HepG2 (cell line): ENCODE measurements around the gene LAMP1. TPM values are rescaled to one million over a fixed set of nuclear protein-coding genes. Genes with fewer than 3 reads are reported as not detected.
A peak's percentile ranks its signal among the peaks of the same experiment; 100 is the strongest.

ENCODE experiments used
- EHMT2 ChIP-seq: fragments of 200-600 bp; sonication (generic); IDR thresholded peaks from 2 replicates; pipeline ENCODE4 v1.7.0; 2017; ENCODE audit warnings: antibody characterized with exemption, low read depth, low read length, borderline replicate concordance
- ETV6 ChIP-seq: sonication (generic); formaldehyde crosslinking; conservative IDR thresholded peaks from 2 replicates; pipeline ENCODE4 v1.4.0; 2020; ENCODE audit warnings: missing genetic modification reagents
- HES4 ChIP-seq: sonication (generic); formaldehyde crosslinking; IDR thresholded peaks from 2 replicates; pipeline ENCODE4 v1.9.0; 2021; ENCODE audit warnings: mild to moderate bottlenecking, missing genetic modification reagents, borderline replicate concordance
- JUN ChIP-seq: sonication (generic); formaldehyde crosslinking; IDR thresholded peaks from 2 replicates; pipeline ENCODE4 v1.4.0; 2020; ENCODE audit warnings: mild to moderate bottlenecking, missing genetic modification reagents
- KMT2B ChIP-seq: IDR thresholded peaks from 2 replicates; pipeline ENCODE4 v1.6.1; 2016; ENCODE audit warnings: missing genetic modification reagents, missing compliant biosample characterization
- NFE2 ChIP-seq: sonication (generic); formaldehyde crosslinking; IDR thresholded peaks from 2 replicates; pipeline ENCODE4 v1.4.0; 2020; ENCODE audit warnings: missing genetic modification reagents
- PLRG1 ChIP-seq: fragments of 450-650 bp; conservative IDR thresholded peaks from 2 replicates; pipeline ENCODE4 v1.6.1; 2016
- SETDB1 ChIP-seq: sonication (generic); formaldehyde crosslinking; IDR thresholded peaks from 2 replicates; pipeline ENCODE4 v1.5.1; 2020; ENCODE audit warnings: missing genetic modification reagents, mild to moderate bottlenecking, borderline replicate concordance
- SMAD3 ChIP-seq: sonication (generic); formaldehyde crosslinking; IDR thresholded peaks from 2 replicates; pipeline ENCODE4 v1.4.0; 2020; ENCODE audit warnings: missing genetic modification reagents
- SRF ChIP-seq: IDR thresholded peaks from 2 replicates; pipeline ENCODE4 v1.6.1; 2011; ENCODE audit warnings: mild to moderate bottlenecking, low read depth, low read length, moderate library complexity
- STAT6 ChIP-seq: sonication (generic); formaldehyde crosslinking; IDR thresholded peaks from 2 replicates; pipeline ENCODE4 v1.4.0; 2020; ENCODE audit warnings: missing genetic modification reagents, mild to moderate bottlenecking, borderline replicate concordance
- TEAD3 ChIP-seq: optimal IDR thresholded peaks from 2 replicates; pipeline ENCODE3; 2016; ENCODE audit warnings: borderline replicate concordance
- TRIM22 ChIP-seq: fragments of 450-650 bp; IDR thresholded peaks from 2 replicates; pipeline ENCODE4 v1.6.1; 2017
- ZC3H13 ChIP-seq: sonication (generic); formaldehyde crosslinking; IDR thresholded peaks from 2 replicates; pipeline ENCODE4 v1.8.1; 2023; ENCODE audit warnings: mild to moderate bottlenecking, missing genetic modification reagents, moderate library complexity
- ZKSCAN5 ChIP-seq: sonication (generic); formaldehyde crosslinking; IDR thresholded peaks from 2 replicates; pipeline ENCODE4 v1.5.1; 2020; ENCODE audit warnings: mild to moderate bottlenecking, missing genetic modification reagents
- ZNF124 ChIP-seq: sonication (generic); formaldehyde crosslinking; IDR thresholded peaks from 2 replicates; pipeline ENCODE4 v1.4.0; 2020; ENCODE audit warnings: missing genetic modification reagents
- ZNF136 ChIP-seq: sonication (generic); formaldehyde crosslinking; IDR thresholded peaks from 2 replicates; pipeline ENCODE4 v1.8.1; 2022; ENCODE audit warnings: low read depth, mild to moderate bottlenecking, moderate library complexity, missing genetic modification reagents
- ZNF326 ChIP-seq: sonication (generic); formaldehyde crosslinking; IDR thresholded peaks from 2 replicates; pipeline ENCODE4 v1.4.0; 2020; ENCODE audit warnings: missing genetic modification reagents, borderline replicate concordance
- ZNF441 ChIP-seq: sonication (generic); formaldehyde crosslinking; IDR thresholded peaks from 2 replicates; pipeline ENCODE4 v1.7.0; 2021; ENCODE audit warnings: missing genetic modification reagents, borderline replicate concordance
- ZNF484 ChIP-seq: sonication (generic); formaldehyde crosslinking; IDR thresholded peaks from 2 replicates; pipeline ENCODE4 v1.5.1; 2020; ENCODE audit warnings: mild to moderate bottlenecking, low read depth, missing genetic modification reagents, borderline replicate concordance
- ZNF564 ChIP-seq: sonication (generic); formaldehyde crosslinking; IDR thresholded peaks from 2 replicates; pipeline ENCODE4 v1.8.1; 2023; ENCODE audit warnings: mild to moderate bottlenecking, missing genetic modification reagents
- ZNF749 ChIP-seq: sonication (generic); formaldehyde crosslinking; IDR thresholded peaks from 2 replicates; pipeline ENCODE4 v1.8.0; 2022; ENCODE audit warnings: mild to moderate bottlenecking, missing genetic modification reagents, moderate library complexity, borderline replicate concordance
- ZNF761 ChIP-seq: sonication (generic); formaldehyde crosslinking; conservative IDR thresholded peaks from 2 replicates; pipeline ENCODE4 v1.4.0; 2020; ENCODE audit warnings: mild to moderate bottlenecking, missing genetic modification reagents
- ZSCAN9 ChIP-seq: IDR thresholded peaks from 2 replicates; pipeline ENCODE4 v1.6.1; 2016; ENCODE audit warnings: borderline replicate concordance
- ZXDC ChIP-seq: sonication (generic); formaldehyde crosslinking; IDR thresholded peaks from 2 replicates; pipeline ENCODE4 v1.5.0; 2020; ENCODE audit warnings: mild to moderate bottlenecking, missing genetic modification reagents
- polyA plus RNA-seq, 8 experiments: library from polyadenylated mRNA; depleted of rRNA in 3 of 8; stranded (reverse) in 7 of 8; unstranded in 1 of 8; fragments of >200 nt; fragmentation: Illumina TruSeq in 4 of 8; extraction: Trizol in 4 of 8; gene quantifications; 2 replicates each; pipeline versions ENCODE4 v1.2.1 to v1.2.3, GENCODE V29; 2011 to 2016; ENCODE audit warnings: low read depth in 4 of 8, missing spikeins in 1 of 8, mixed read lengths in 1 of 8; ENCODE audit not compliant: insufficient read depth in 1 of 8
- total RNA-seq, 5 experiments: library from RNA; depleted of rRNA; stranded (reverse); fragments of >200 nt; fragmentation: Illumina TruSeq; extraction: Trizol; gene quantifications; 2 replicates each; pipeline ENCODE4 v1.2.3, GENCODE V29; 2016; ENCODE audit warnings: low read depth in 1 of 5

The LAMP1 gene
- total and polyA plus RNA-seq, 2 of the 13 experiments (the other 11 are each of a cell fraction or from before 2014, with no cell fraction given): 103 to 112 TPM

- TF ChIP-seq TRIM22 (no peak), ZXDC (peak; percentile 48; the same call in 1 of the 2 replicates), STAT6 (CRISPR knock-in tag) (peak; percentile 34; the same call in 1 of the 2 replicates), KMT2B (CRISPR knock-in tag) (peak; percentile 93), SETDB1 (CRISPR knock-in tag) (no peak), ZNF441 (CRISPR knock-in tag) (peak; percentile 94), ETV6 (CRISPR knock-in tag) (peak; percentile 100), ZSCAN9 (CRISPR knock-in tag) (peak; percentile 75; the same call in 1 of the 2 replicates), ZNF484 (CRISPR knock-in tag) (no peak), NFE2 (peak; percentile 42; the same call in 1 of the 2 replicates), SRF (no peak), ZNF749 (CRISPR knock-in tag) (peak; percentile 92; the same call in 1 of the 2 replicates), ZC3H13 (CRISPR knock-in tag) (peak; percentile 98), ZNF136 (CRISPR knock-in tag) (peak; percentile 85; the same call in 1 of the 2 replicates), TEAD3 (peak; percentile 86), ZNF326 (CRISPR knock-in tag) (no peak), ZNF761 (CRISPR knock-in tag) (peak; percentile 97), ZNF564 (CRISPR knock-in tag) (peak; percentile 44; the same call in 1 of the 2 replicates), ZNF124 (peak; percentile 86), JUN (CRISPR knock-in tag) (peak; percentile 90), ZKSCAN5 (CRISPR knock-in tag) (no peak), HES4 (CRISPR knock-in tag) (peak; percentile 81), SMAD3 (CRISPR knock-in tag) (peak; percentile 62; the same call in 1 of the 2 replicates), EHMT2 (no peak), PLRG1 (no peak)
These were observed at the start of gene LAMP1 (continued) for GRCh38 chr13:113296823-113297369.
